Naive B cell (primary cell): ENCODE results near the gene INTS1. TPM values are rescaled to one million over a fixed set of nuclear protein-coding genes. Genes with fewer than 3 reads are reported as not detected.

Experiments
- ATAC-seq, 2 donors: fragments of 150-1000 bp; cut with Tn5 transposase; 2 replicates each; pipeline ENCODE4 v1.10.0; 2021; ENCODE audit warnings: low read depth in 2 of 2, mild to moderate bottlenecking in 2 of 2, moderate library complexity in 2 of 2
- DNase-seq: peaks from one replicate; pipeline ENCODE4 v3.0.0; 2022
- H3K27ac Mint-ChIP-seq, 6 donors: one replicate each; pipeline ENCODE4 v1.8.0; 2020 to 2022; ENCODE audit warnings: mild to moderate bottlenecking in 6 of 6, mixed read lengths in 6 of 6, moderate library complexity in 5 of 6, inconsistent platforms in 2 of 6
- H3K27me3 Mint-ChIP-seq, 3 donors: one replicate each; pipeline ENCODE4 v1.8.0; 2021 to 2022; ENCODE audit warnings: mixed read lengths in 3 of 3, mild to moderate bottlenecking in 1 of 3
- H3K36me3 Mint-ChIP-seq, 2 donors: one replicate each; pipeline ENCODE4 v1.8.0; 2020 to 2022; ENCODE audit warnings: mixed read lengths in 2 of 2, inconsistent platforms in 1 of 2, mild to moderate bottlenecking in 1 of 2
- H3K4me1 Mint-ChIP-seq, 3 donors: one replicate each; pipeline ENCODE4 v1.8.0; 2020 to 2022; ENCODE audit warnings: mixed read lengths in 3 of 3, inconsistent platforms in 1 of 3, mild to moderate bottlenecking in 1 of 3, moderate library complexity in 1 of 3
- H3K4me3 Mint-ChIP-seq, 8 donors: one replicate each; pipeline ENCODE4 v1.8.0; 2020 to 2022; ENCODE audit warnings: mild to moderate bottlenecking in 8 of 8, mixed read lengths in 8 of 8, moderate library complexity in 8 of 8, inconsistent platforms in 2 of 8
- H3K9me3 Mint-ChIP-seq, 7 donors: one replicate each; pipeline ENCODE4 v1.8.0; 2020 to 2022; ENCODE audit warnings: mixed read lengths in 7 of 7, mild to moderate bottlenecking in 5 of 7, inconsistent platforms in 2 of 7, moderate library complexity in 1 of 7
- polyA plus RNA-seq, 6 donors: library from polyadenylated mRNA; unstranded; fragments of 300-500 nt; fragmentation: Illumina TruSeq; gene quantifications; one replicate each; pipeline ENCODE4 v1.2.3, GENCODE V29; 2021; ENCODE audit warnings: low read depth in 6 of 6

Gene INTS1
- polyA plus RNA-seq: 10 to 100 TPM in 5 of 6 donors, 1 to 10 TPM in 1; 3.0 to 26.7 (median 11.7) TPM

GRCh38 chr7:1503816-1504775, at the start of gene INTS1:
TSS of gene INTS1 (minus strand) at chr7:1504389. CDS start at chr7:1503960, 429 bp downstream.
- Mint-ChIP-seq H3K4me3 (peak within 1 kb of the TSS; percentile 83 to 93 (median 88)), H3K27ac (peak within 1 kb of the TSS; percentile 50 to 87 (median 78)), H3K27me3 (no peaks in the 10 kb centered on the region), H3K4me1 (peaks cover 43 to 61% (median 51%) of the 10 kb centered on the region in 3 donors), H3K36me3 (peaks cover 0 to 7% of the 10 kb centered on the region in 2 donors), H3K9me3 (no peaks in the 10 kb centered on the region)
- ATAC-seq: peak; percentile 80 to 82
- peak; percentile 89 for DNase-seq

GRCh38 chr7:1553512-1554210, 49.5 kb upstream of the INTS1 start:
- no peak overlapping the region for H3K27ac Mint-ChIP-seq
- H3K9me3 Mint-ChIP-seq: no peaks in the 10 kb centered on the region
- H3K4me1 Mint-ChIP-seq: peaks cover 3 to 9% (median 6%) of the 10 kb centered on the region in 3 donors
- ATAC-seq: no peak
- DNase-seq: no peak
- H3K36me3 Mint-ChIP-seq: no peaks in the 10 kb centered on the region
- no peaks in the 10 kb centered on the region for H3K27me3 Mint-ChIP-seq
- peak overlapping the region in 1 of 8 donors; percentile 20 for H3K4me3 Mint-ChIP-seq

- H3K27me3 Mint-ChIP-seq: no peaks in the 10 kb centered on the region
- no peak for DNase-seq
- H3K27ac Mint-ChIP-seq: no peak overlapping the region
- no peaks in the 10 kb centered on the region for H3K9me3 Mint-ChIP-seq
- peaks cover 6 to 16% (median 9%) of the 10 kb centered on the region in 3 donors for H3K4me1 Mint-ChIP-seq
- no peak overlapping the region for H3K4me3 Mint-ChIP-seq
- no peak for ATAC-seq
- no peaks in the 10 kb centered on the region for H3K36me3 Mint-ChIP-seq
Measured at GRCh38 chr7:1552200-1552599, 48.0 kb upstream of the INTS1 start.

GRCh38 chr7:1550846-1551155, 46.6 kb upstream of the INTS1 start:
- H3K9me3 Mint-ChIP-seq: no peaks in the 10 kb centered on the region
- H3K4me3 Mint-ChIP-seq: no peak overlapping the region
- peak overlapping the region in 2 of 6 donors; percentile 50 to 69 for H3K27ac Mint-ChIP-seq
- no peak for ATAC-seq
- peaks cover 3 to 11% (median 5%) of the 10 kb centered on the region in 3 donors for H3K4me1 Mint-ChIP-seq
- no peak for DNase-seq
- no peaks in the 10 kb centered on the region for H3K36me3 Mint-ChIP-seq
- no peaks in the 10 kb centered on the region for H3K27me3 Mint-ChIP-seq

GRCh38 chr7:1550005-1550845, 46.0 kb upstream of the INTS1 start:
- H3K4me1 Mint-ChIP-seq: peaks cover 3 to 11% (median 5%) of the 10 kb centered on the region in 3 donors
- no peak for ATAC-seq
- no peaks in the 10 kb centered on the region for H3K36me3 Mint-ChIP-seq
- H3K27ac Mint-ChIP-seq: peak overlapping the region in 3 of 6 donors; percentile 50 to 69 (median 66)
- no peaks in the 10 kb centered on the region for H3K9me3 Mint-ChIP-seq
- H3K27me3 Mint-ChIP-seq: no peaks in the 10 kb centered on the region
- no peak overlapping the region for H3K4me3 Mint-ChIP-seq
- no peak for DNase-seq

GRCh38 chr7:1549357-1550004, 45.3 kb upstream of the INTS1 start:
- ATAC-seq (no peak), DNase-seq (no peak)
- Mint-ChIP-seq H3K4me3 (no peak overlapping the region), H3K27ac (peak overlapping the region in 1 of 6 donors; percentile 90), H3K36me3 (no peaks in the 10 kb centered on the region), H3K27me3 (no peaks in the 10 kb centered on the region), H3K4me1 (peaks cover 3 to 11% (median 5%) of the 10 kb centered on the region in 3 donors), H3K9me3 (no peaks in the 10 kb centered on the region)

GRCh38 chr7:1548944-1549343, 44.8 kb upstream of the INTS1 start:
- Mint-ChIP-seq H3K4me3 (peak overlapping the region in 1 of 8 donors; percentile 72), H3K27me3 (no peaks in the 10 kb centered on the region), H3K9me3 (no peaks in the 10 kb centered on the region), H3K4me1 (peaks cover 0 to 11% (median 5%) of the 10 kb centered on the region in 3 donors), H3K27ac (peak overlapping the region in 1 of 6 donors; percentile 90), H3K36me3 (no peaks in the 10 kb centered on the region)
- ATAC-seq (no peak), DNase-seq (no peak)

- Mint-ChIP-seq H3K27ac (peak overlapping the region in 2 of 6 donors; percentile 78 to 90), H3K4me1 (peaks cover 0 to 11% (median 5%) of the 10 kb centered on the region in 3 donors), H3K36me3 (no peaks in the 10 kb centered on the region), H3K9me3 (no peaks in the 10 kb centered on the region), H3K27me3 (no peaks in the 10 kb centered on the region), H3K4me3 (no peak overlapping the region)
- ATAC-seq (peak in 1 of 2 donors; percentile 45), DNase-seq (no peak)
Measured at GRCh38 chr7:1548438-1548831, 44.2 kb upstream of the INTS1 start.

- Mint-ChIP-seq H3K4me3 (no peak overlapping the region), H3K36me3 (no peaks in the 10 kb centered on the region), H3K27me3 (no peaks in the 10 kb centered on the region), H3K4me1 (peaks cover 0 to 11% (median 5%) of the 10 kb centered on the region in 3 donors), H3K9me3 (no peaks in the 10 kb centered on the region), H3K27ac (peak overlapping the region in 1 of 6 donors; percentile 78)
- ATAC-seq (no peak), DNase-seq (no peak)
Measured at GRCh38 chr7:1547777-1548437, 43.7 kb upstream of the INTS1 start.

- DNase-seq (no peak), ATAC-seq (no peak)
- H3K27me3 Mint-ChIP-seq: no peaks in the 10 kb centered on the region
- no peak overlapping the region for H3K27ac Mint-ChIP-seq
- H3K36me3 Mint-ChIP-seq: no peaks in the 10 kb centered on the region
- no peaks in the 10 kb centered on the region for H3K9me3 Mint-ChIP-seq
- H3K4me1 Mint-ChIP-seq: peaks cover 0 to 11% (median 5%) of the 10 kb centered on the region in 3 donors
- no peak overlapping the region for H3K4me3 Mint-ChIP-seq
Measured at GRCh38 chr7:1546909-1547776, 43.0 kb upstream of the INTS1 start.

GRCh38 chr7:1546274-1546908, 42.2 kb upstream of the INTS1 start:
- peak overlapping the region in 1 of 8 donors; percentile 22 for H3K4me3 Mint-ChIP-seq
- H3K9me3 Mint-ChIP-seq: no peaks in the 10 kb centered on the region
- DNase-seq (no peak), ATAC-seq (no peak)
- peaks cover 0 to 11% (median 5%) of the 10 kb centered on the region in 3 donors for H3K4me1 Mint-ChIP-seq
- H3K27ac Mint-ChIP-seq: peak overlapping the region in 2 of 6 donors; percentile 56
- H3K27me3 Mint-ChIP-seq: no peaks in the 10 kb centered on the region
- no peaks in the 10 kb centered on the region for H3K36me3 Mint-ChIP-seq
